Esophagus squamous epithelium (tissue), 4 donors: ENCODE data around the gene IER3.

Experiments used
- POLR2A ChIP-seq, 4 donors: fragments of 450-650 bp; IDR thresholded peaks; one replicate each; pipeline ENCODE4 v1.6.1; 2017; ENCODE audit warnings: antibody characterized with exemption in 4 of 4, mild to moderate bottlenecking in 4 of 4, moderate library complexity in 3 of 4
- TF ChIP-seq, protein P1 (sequence below), 6 experiments: fragments of 450-650 bp in 4 of 6; fragments of 200-600 bp in 2 of 6; sonication (generic) in 2 of 6; IDR thresholded peaks; one replicate each; pipeline ENCODE4 v1.5.1; 2016 to 2019; ENCODE audit warnings: antibody characterized with exemption in 6 of 6, mild to moderate bottlenecking in 4 of 6, moderate library complexity in 4 of 6

DNA sequence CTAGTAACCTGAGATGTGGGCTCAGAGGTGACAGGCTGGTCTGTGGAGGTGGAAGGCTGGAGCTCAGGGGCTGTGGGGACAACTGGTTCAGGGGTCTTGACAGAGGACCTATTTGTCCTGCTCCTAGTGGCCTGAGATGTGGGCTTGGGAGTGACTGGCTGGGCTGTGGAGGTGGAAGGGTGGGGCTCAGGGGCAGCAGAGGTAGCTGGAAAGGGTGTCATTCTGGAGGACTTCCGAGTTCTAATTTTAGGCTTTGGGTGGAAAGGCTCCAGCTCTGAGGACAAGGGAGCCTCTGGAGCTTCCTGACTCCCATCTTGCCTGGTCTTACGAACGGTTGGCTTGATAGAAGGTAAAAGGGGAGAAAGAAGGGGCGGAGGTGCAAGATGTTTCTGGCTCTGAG is 38.7 kb downstream of the IER3 start:
- TF ChIP-seq, protein P1, sequence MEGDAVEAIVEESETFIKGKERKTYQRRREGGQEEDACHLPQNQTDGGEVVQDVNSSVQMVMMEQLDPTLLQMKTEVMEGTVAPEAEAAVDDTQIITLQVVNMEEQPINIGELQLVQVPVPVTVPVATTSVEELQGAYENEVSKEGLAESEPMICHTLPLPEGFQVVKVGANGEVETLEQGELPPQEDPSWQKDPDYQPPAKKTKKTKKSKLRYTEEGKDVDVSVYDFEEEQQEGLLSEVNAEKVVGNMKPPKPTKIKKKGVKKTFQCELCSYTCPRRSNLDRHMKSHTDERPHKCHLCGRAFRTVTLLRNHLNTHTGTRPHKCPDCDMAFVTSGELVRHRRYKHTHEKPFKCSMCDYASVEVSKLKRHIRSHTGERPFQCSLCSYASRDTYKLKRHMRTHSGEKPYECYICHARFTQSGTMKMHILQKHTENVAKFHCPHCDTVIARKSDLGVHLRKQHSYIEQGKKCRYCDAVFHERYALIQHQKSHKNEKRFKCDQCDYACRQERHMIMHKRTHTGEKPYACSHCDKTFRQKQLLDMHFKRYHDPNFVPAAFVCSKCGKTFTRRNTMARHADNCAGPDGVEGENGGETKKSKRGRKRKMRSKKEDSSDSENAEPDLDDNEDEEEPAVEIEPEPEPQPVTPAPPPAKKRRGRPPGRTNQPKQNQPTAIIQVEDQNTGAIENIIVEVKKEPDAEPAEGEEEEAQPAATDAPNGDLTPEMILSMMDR (IDR thresholded peaks at IDR 0.05): no peak
- TF ChIP-seq POLR2A (IDR thresholded peaks at IDR 0.05): no peak
